ENCODE measurements around the gene CACNA2D2. TPM values are rescaled to one million over a fixed set of nuclear protein-coding genes. Genes with fewer than 3 reads are reported as not detected.

CACNA2D2 gene
- total and polyA plus RNA-seq, 9 donors = 0.95 to 8.6 (median 3.8) TPM

GRCh38 chr3:50484722-50485121 is 18.7 kb downstream of the CACNA2D2 start:
- intact Hi-C loops (cut with DNase I) = no loop called here
- 74 to 78% (median 76%) methylated on average over 8 of the region's 8 CpGs for WGBS, 3 donors
- H3K9me3 ChIP-seq = no peaks in the 10 kb centered on the region

DNA sequence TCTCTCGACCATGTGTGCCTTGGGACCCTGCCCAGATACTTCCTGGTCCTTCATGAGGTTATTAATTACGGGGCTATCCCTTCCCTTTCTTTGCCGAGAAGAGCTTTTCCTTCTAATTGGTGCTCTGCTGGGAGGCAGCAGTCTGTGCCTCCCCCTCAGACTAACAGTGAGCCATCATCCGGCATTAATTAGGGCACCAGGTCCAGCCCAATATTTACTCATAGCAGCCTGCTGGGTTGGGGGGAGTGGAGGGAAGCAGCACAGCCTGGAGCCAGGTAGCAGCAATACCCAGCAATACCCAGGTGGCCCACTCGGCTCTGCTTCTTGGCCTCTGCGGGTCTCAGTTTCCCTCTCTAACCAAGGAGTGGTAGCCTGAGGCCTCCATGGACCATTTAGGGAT is 20.1 kb downstream of the CACNA2D2 start:
- H3K4me3 ChIP-seq = no peak overlapping the region
- intact Hi-C loops (cut with DNase I) = no loop called here
- peaks cover 2% of the 10 kb centered on the region for H3K4me1 ChIP-seq (ENCODE audit: insufficient read depth)
- TF ChIP-seq POLR2A (IDR thresholded peaks at IDR 0.05) (no peak), CTCF (IDR thresholded peaks at IDR 0.05) (no peak), EP300 (IDR thresholded peaks at IDR 0.05) (no peak)
- no peak for DNase-seq
- no peaks in the 10 kb centered on the region for H3K9me3 ChIP-seq
- 75 to 80% (median 75%) methylated on average over 6 of the region's 6 CpGs for WGBS, 3 donors
- no peaks in the 10 kb centered on the region for H3K27me3 ChIP-seq
- H3K27ac ChIP-seq = no peak overlapping the region
- no peaks in the 10 kb centered on the region for H3K36me3 ChIP-seq

More at GRCh38 chr3:50484722-50485121, 18.7 kb downstream of the CACNA2D2 start:
- Histone ChIP-seq H3K36me3 (no peaks in the 10 kb centered on the region), H3K27me3 (no peaks in the 10 kb centered on the region), H3K4me1 (ENCODE audit: insufficient read depth) (peaks cover 2% of the 10 kb centered on the region), H3K27ac (no peak overlapping the region), H3K4me3 (no peak overlapping the region)
- no peak for DNase-seq
- no peak for TF ChIP-seq CTCF (IDR thresholded peaks at IDR 0.05)
- TF ChIP-seq POLR2A (IDR thresholded peaks at IDR 0.05) = no peak
- TF ChIP-seq EP300 (IDR thresholded peaks at IDR 0.05) = no peak

- intact Hi-C loops (cut with DNase I) = no loop called here
- Histone ChIP-seq H3K4me3 (no peak overlapping the region), H3K4me1 (ENCODE audit: insufficient read depth) (peaks cover 2% of the 10 kb centered on the region), H3K27ac (no peak overlapping the region), H3K27me3 (no peaks in the 10 kb centered on the region), H3K36me3 (no peaks in the 10 kb centered on the region), H3K9me3 (no peaks in the 10 kb centered on the region)
- DNase-seq = no peak
- 30 to 49% (median 45%) methylated on average over 4 of the region's 4 CpGs for whole genome bisulfite sequencing, 3 donors
- TF ChIP-seq EP300 (IDR thresholded peaks at IDR 0.05) (no peak), CTCF (IDR thresholded peaks at IDR 0.05) (no peak), POLR2A (IDR thresholded peaks at IDR 0.05) (no peak)
These were observed 21.4 kb downstream of the CACNA2D2 start for GRCh38 chr3:50481992-50482391.

DNA sequence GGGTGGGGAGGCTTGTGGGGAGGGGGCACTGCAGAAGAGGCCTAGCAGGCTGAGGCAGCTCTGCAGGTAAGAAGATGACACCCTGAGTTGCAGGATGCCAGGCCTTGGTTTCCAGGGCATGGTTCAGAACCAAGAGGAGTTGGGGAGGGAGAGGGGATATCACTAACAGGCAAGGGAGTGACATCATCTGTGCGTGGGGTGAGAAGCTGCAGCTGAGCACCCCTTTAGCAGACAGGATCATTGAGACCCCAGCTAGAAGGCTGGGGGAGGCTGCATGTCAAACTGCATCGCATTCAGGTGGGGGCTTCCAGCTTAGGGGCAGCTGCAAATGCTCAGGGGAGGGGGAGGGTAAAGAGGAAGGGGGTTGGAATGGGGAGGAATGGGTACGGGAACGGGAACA is 23.0 kb downstream of the CACNA2D2 start:
- intact Hi-C loops (cut with DNase I) = no loop called here
- no peak for DNase-seq
- no peak for TF ChIP-seq POLR2A (IDR thresholded peaks at IDR 0.05)
- no peak for TF ChIP-seq CTCF (IDR thresholded peaks at IDR 0.05)
- TF ChIP-seq EP300 (IDR thresholded peaks at IDR 0.05) = no peak
- Histone ChIP-seq H3K36me3 (no peaks in the 10 kb centered on the region), H3K4me1 (ENCODE audit: insufficient read depth) (peaks cover 2% of the 10 kb centered on the region), H3K4me3 (no peak overlapping the region), H3K27ac (no peak overlapping the region), H3K9me3 (no peaks in the 10 kb centered on the region), H3K27me3 (no peaks in the 10 kb centered on the region)
- 11 to 18% (median 13%) methylated on average over 3 to 4 of the region's 4 CpGs for WGBS, 3 donors
